ENCODE measurements around the gene BLM.

DNA sequence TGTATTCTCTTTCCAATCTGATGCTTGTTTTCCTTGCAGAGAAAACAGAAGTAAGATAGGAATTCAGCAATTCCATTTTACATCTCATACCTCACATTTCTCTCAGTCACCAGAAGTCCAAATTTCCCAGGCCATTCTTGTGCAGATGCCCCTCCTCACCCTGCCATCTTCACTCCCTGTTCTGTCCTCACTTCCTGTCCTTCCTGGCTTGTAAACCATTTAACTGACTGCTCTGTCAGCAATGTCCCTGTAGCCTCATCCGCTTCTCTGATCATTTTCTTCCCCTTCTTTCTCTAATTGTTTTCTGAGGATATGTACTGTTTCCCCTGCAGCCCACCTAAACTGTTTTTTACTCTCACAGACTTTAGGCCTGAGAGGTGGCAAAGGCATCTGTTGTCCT is 40.3 kb downstream of the BLM start:
- TF ChIP-seq, protein P1, sequence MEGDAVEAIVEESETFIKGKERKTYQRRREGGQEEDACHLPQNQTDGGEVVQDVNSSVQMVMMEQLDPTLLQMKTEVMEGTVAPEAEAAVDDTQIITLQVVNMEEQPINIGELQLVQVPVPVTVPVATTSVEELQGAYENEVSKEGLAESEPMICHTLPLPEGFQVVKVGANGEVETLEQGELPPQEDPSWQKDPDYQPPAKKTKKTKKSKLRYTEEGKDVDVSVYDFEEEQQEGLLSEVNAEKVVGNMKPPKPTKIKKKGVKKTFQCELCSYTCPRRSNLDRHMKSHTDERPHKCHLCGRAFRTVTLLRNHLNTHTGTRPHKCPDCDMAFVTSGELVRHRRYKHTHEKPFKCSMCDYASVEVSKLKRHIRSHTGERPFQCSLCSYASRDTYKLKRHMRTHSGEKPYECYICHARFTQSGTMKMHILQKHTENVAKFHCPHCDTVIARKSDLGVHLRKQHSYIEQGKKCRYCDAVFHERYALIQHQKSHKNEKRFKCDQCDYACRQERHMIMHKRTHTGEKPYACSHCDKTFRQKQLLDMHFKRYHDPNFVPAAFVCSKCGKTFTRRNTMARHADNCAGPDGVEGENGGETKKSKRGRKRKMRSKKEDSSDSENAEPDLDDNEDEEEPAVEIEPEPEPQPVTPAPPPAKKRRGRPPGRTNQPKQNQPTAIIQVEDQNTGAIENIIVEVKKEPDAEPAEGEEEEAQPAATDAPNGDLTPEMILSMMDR (IDR thresholded peaks at IDR 0.05 in 2 of 3, conservative IDR thresholded peaks at IDR 0.05 in 1 of 3; ENCODE audit: borderline replicate concordance in 1 of 3, insufficient read depth in 1 of 3, low read depth in 2 of 3, low read length in 2 of 3): no peak
- TF ChIP-seq RAD21 (IDR thresholded peaks at IDR 0.05; ENCODE audit: low read depth): no peak
- no peak for TF ChIP-seq ZNF274 (IDR thresholded peaks at IDR 0.05; ENCODE audit: low read depth, low read length)
- TF ChIP-seq, protein P2, sequence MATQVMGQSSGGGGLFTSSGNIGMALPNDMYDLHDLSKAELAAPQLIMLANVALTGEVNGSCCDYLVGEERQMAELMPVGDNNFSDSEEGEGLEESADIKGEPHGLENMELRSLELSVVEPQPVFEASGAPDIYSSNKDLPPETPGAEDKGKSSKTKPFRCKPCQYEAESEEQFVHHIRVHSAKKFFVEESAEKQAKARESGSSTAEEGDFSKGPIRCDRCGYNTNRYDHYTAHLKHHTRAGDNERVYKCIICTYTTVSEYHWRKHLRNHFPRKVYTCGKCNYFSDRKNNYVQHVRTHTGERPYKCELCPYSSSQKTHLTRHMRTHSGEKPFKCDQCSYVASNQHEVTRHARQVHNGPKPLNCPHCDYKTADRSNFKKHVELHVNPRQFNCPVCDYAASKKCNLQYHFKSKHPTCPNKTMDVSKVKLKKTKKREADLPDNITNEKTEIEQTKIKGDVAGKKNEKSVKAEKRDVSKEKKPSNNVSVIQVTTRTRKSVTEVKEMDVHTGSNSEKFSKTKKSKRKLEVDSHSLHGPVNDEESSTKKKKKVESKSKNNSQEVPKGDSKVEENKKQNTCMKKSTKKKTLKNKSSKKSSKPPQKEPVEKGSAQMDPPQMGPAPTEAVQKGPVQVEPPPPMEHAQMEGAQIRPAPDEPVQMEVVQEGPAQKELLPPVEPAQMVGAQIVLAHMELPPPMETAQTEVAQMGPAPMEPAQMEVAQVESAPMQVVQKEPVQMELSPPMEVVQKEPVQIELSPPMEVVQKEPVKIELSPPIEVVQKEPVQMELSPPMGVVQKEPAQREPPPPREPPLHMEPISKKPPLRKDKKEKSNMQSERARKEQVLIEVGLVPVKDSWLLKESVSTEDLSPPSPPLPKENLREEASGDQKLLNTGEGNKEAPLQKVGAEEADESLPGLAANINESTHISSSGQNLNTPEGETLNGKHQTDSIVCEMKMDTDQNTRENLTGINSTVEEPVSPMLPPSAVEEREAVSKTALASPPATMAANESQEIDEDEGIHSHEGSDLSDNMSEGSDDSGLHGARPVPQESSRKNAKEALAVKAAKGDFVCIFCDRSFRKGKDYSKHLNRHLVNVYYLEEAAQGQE (IDR thresholded peaks at IDR 0.05; ENCODE audit: low read depth): no peak
- TF ChIP-seq SRF (IDR thresholded peaks at IDR 0.05; ENCODE audit: low read depth): no peak
- TF ChIP-seq, protein P3, sequence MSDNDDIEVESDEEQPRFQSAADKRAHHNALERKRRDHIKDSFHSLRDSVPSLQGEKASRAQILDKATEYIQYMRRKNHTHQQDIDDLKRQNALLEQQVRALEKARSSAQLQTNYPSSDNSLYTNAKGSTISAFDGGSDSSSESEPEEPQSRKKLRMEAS (IDR thresholded peaks at IDR 0.05): no peak
- no peak for TF ChIP-seq JUND (IDR thresholded peaks at IDR 0.05)
- no peak for TF ChIP-seq EZH2 (IDR thresholded peaks at IDR 0.05)
- TF ChIP-seq TCF7L2 (IDR thresholded peaks at IDR 0.05; ENCODE audit: borderline replicate concordance, extremely low read depth, insufficient read depth, insufficient read length): no peak
- no peak for TF ChIP-seq POLR2A (IDR thresholded peaks at IDR 0.05; ENCODE audit: borderline replicate concordance, extremely low read depth, insufficient read depth, insufficient read length)

All from HCT116 (cell line).